Common myeloid progenitor, CD34-positive (primary cell): ENCODE data around the gene TEX52.

Experiments
- CTCF ChIA-PET: fragments of 350-600 bp; sonication (Branson Sonifier 250); formaldehyde crosslinking; loops from one replicate; lab custom pipeline; 2021; ENCODE audit warnings: antibody characterized with exemption; lab: Charles Lee
- POLR2A ChIA-PET: fragments of 350-600 bp; sonication (Branson Sonifier 250); formaldehyde crosslinking; loops from one replicate; lab custom pipeline; 2021; ENCODE audit warnings: antibody characterized with exemption; lab: Charles Lee
- DNase-seq, 3 donors: peaks; one replicate each; pipeline versions ENCODE4 v3.0.0 to v3.0.0-alpha.2; 2013
- H3K27ac ChIP-seq, 2 experiments: 1 replicate in 1 of 2; 2 replicates in 1 of 2; pipeline ENCODE4 v1.7.0; 2013; ENCODE audit warnings: inconsistent platforms in 2 of 2, low read length in 2 of 2, mild to moderate bottlenecking in 2 of 2, low read depth in 1 of 2, moderate library complexity in 1 of 2; ENCODE audit not compliant: severe bottlenecking in 2 of 2, insufficient read depth in 1 of 2, poor library complexity in 1 of 2
- H3K27me3 ChIP-seq, 5 experiments: replicated peaks in 2 of 5; 1 replicate in 3 of 5; 2 replicates in 2 of 5; pipeline versions ENCODE4 v1.6.1 to v1.7.0; 2013; ENCODE audit warnings: low read length in 4 of 5, mild to moderate bottlenecking in 2 of 5, moderate library complexity in 2 of 5, inconsistent platforms in 1 of 5; ENCODE audit not compliant: insufficient read depth in 5 of 5, control insufficient read depth in 4 of 5
- H3K36me3 ChIP-seq, 4 experiments: 1 replicate in 2 of 4; 2 replicates in 2 of 4; pipeline versions ENCODE4 v1.6.1 to v1.7.0; 2013; ENCODE audit warnings: low read length in 3 of 4, control low read depth in 1 of 4, mild to moderate bottlenecking in 1 of 4; ENCODE audit not compliant: control insufficient read depth in 4 of 4, insufficient read depth in 4 of 4
- H3K4me1 ChIP-seq, 4 experiments: 1 replicate in 3 of 4; 2 replicates in 1 of 4; pipeline versions ENCODE4 v1.6.1 to v1.7.1; 2013; ENCODE audit warnings: low read length in 3 of 4, mild to moderate bottlenecking in 3 of 4, control low read depth in 1 of 4, inconsistent platforms in 1 of 4, moderate library complexity in 1 of 4; ENCODE audit not compliant: control insufficient read depth in 4 of 4, insufficient read depth in 4 of 4; ENCODE audit errors: control extremely low read depth in 1 of 4
- H3K4me3 ChIP-seq, 7 experiments: 1 replicate in 4 of 7; 2 replicates in 3 of 7; pipeline versions ENCODE4 v1.5.1 to v1.7.0; 2013; ENCODE audit warnings: mild to moderate bottlenecking in 7 of 7, low read length in 6 of 7, moderate library complexity in 6 of 7, inconsistent platforms in 2 of 7, low read depth in 2 of 7, control low read depth in 1 of 7; ENCODE audit not compliant: insufficient read depth in 4 of 7, control insufficient read depth in 1 of 7; ENCODE audit errors: extremely low read depth in 1 of 7
- H3K9me3 ChIP-seq, 5 experiments: 1 replicate in 4 of 5; 2 replicates in 1 of 5; pipeline versions ENCODE4 v1.6.1 to v1.7.1; 2013; ENCODE audit warnings: low read length in 4 of 5, mild to moderate bottlenecking in 2 of 5, inconsistent platforms in 1 of 5, low read depth in 1 of 5, moderate library complexity in 1 of 5; ENCODE audit not compliant: control insufficient read depth in 4 of 5, insufficient read depth in 2 of 5; ENCODE audit errors: control extremely low read depth in 1 of 5
- WGBS: methylation state at CpG from one replicate; pipeline ENCODE4 v1.1.5; 2013; ENCODE audit not compliant: insufficient coverage; 5-methylcytosine and 5-hydroxymethylcytosine counted together

Gene TEX52

DNA sequence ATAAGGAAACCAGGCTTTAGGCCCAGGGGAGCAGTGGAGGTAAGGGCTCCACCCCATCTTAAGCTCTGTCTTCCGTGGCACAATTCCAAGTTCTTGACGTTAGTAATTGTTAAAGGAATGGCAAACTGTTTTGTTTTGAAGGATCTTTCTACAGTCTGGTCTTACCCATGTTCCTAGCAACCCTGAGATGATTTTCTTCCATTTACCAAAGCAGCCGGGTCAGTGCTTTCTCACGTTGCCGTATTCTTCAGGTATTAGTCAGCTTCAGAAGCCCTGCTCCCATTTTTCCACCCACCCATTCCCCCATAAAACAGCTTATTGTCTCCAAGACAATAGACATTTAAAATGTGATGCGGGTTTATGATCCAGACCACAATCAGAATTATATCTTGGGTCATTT, 32.3 kb downstream of the TEX52 start:
- ChIA-PET POLR2A (no interaction called here), CTCF (interaction anchor here (1.0 to 2.7 kb wide), 2 partner anchors 9 to 12 kb away, joined by 3 to 14 read pairs; partner anchors contain the start of gene ITFG2)
- peaks cover 11 to 97% (median 79%) of the 10 kb centered on the region in 4 experiments for H3K36me3 ChIP-seq
- DNase-seq, result no peak
- H3K9me3 ChIP-seq, result no peaks in the 10 kb centered on the region
- H3K27me3 ChIP-seq, result no peaks in the 10 kb centered on the region
- no peak overlapping the region for H3K27ac ChIP-seq
- H3K4me3 ChIP-seq, result no peak overlapping the region
- WGBS, result 100% methylated on average over 6 of the region's 6 CpGs
- H3K4me1 ChIP-seq, result no peaks in the 10 kb centered on the region

DNA sequence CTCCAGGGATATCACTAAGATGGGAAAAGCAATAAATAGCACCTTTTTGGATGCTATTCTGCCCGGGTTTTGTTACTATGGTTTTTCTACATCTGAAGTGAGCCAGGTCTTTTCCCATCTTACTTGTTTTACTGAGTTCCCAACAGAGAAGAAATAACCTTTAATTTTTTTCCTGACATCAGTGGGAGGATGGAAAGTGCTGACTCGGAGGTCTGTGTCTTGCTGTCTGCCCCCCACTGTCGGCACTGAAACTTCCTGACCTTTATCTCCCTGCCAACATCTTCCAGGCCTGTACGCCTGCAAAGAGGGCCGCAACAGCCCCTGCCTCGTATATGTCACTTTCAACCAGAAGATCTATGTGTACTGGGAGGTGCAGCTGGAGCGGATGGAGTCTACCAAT, 33.4 kb downstream of the TEX52 start:
- H3K4me3 ChIP-seq, result no peak overlapping the region
- H3K36me3 ChIP-seq, result peaks cover 11 to 97% (median 80%) of the 10 kb centered on the region in 4 experiments
- no peak for DNase-seq
- CTCF ChIA-PET, result interaction anchor here (1.3 to 2.7 kb wide), 2 partner anchors 8 to 14 kb away, joined by 3 to 14 read pairs; no protein-coding TSS in a partner anchor
- H3K27me3 ChIP-seq, result no peaks in the 10 kb centered on the region
- POLR2A ChIA-PET, result no interaction called here
- no peaks in the 10 kb centered on the region for H3K4me1 ChIP-seq
- no peak overlapping the region for H3K27ac ChIP-seq
- no peaks in the 10 kb centered on the region for H3K9me3 ChIP-seq
- WGBS, result 100% methylated on average over 5 of the region's 7 CpGs

DNA sequence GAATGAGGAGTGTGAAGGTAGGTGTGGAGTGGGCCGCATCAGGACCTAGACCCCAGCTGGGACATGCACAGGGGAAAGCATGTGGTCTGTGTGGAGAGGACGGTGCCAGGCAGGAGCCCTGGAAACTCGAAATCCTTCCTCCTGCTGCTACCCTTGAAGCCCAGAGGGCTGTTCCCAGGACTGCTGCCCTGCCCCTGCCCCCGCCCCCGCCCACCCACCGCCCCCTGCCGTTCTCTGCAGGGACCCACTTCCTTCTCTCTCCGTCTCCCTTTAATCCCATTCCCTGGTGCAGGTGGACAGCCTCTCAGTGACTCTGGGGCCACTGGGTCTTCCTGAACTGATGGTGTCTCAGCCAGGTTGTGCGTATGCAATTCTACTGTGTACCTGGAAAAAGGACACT, 36.4 kb downstream of the TEX52 start:
- Histone ChIP-seq H3K27ac (no peak overlapping the region), H3K36me3 (peaks cover 9 to 84% (median 76%) of the 10 kb centered on the region in 4 experiments), H3K4me1 (no peaks in the 10 kb centered on the region), H3K9me3 (no peaks in the 10 kb centered on the region), H3K27me3 (no peaks in the 10 kb centered on the region), H3K4me3 (no peak overlapping the region)
- CTCF ChIA-PET, result no interaction called here
- DNase-seq, result no peak
- 93% methylated on average over 3 of the region's 9 CpGs for WGBS
- POLR2A ChIA-PET, result no interaction called here

DNA sequence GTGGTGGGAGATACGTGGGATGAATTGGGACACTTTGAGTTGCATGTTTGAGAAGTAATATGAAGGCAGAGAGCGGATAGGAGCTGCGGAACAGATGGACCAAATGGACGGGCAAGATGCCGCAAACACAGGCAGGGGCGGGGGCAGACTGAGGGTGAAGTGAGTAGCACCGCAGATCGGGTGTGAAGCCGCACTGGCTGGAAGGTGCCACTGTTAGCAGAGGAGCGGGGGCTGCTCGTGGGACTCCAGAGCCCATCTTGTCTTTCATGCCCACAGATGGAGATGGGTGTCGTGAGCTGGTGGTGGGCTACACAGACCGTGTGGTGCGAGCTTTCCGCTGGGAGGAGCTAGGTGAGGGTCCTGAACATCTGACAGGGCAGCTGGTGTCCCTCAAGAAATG, 37.0 kb downstream of the TEX52 start:
- Histone ChIP-seq H3K27me3 (no peaks in the 10 kb centered on the region), H3K4me1 (peaks cover 0 to 3% (median 1%) of the 10 kb centered on the region in 4 experiments), H3K36me3 (peaks cover 9 to 81% (median 71%) of the 10 kb centered on the region in 4 experiments), H3K9me3 (no peaks in the 10 kb centered on the region), H3K4me3 (no peak overlapping the region), H3K27ac (no peak overlapping the region)
- POLR2A ChIA-PET, result interaction anchor here (0.6 kb wide), 1 partner anchor 98 kb away, joined by 3 read pairs; no protein-coding TSS in a partner anchor
- WGBS, result 100% methylated on average over 15 of the region's 15 CpGs
- DNase-seq, result no peak
- CTCF ChIA-PET, result no interaction called here

DNA sequence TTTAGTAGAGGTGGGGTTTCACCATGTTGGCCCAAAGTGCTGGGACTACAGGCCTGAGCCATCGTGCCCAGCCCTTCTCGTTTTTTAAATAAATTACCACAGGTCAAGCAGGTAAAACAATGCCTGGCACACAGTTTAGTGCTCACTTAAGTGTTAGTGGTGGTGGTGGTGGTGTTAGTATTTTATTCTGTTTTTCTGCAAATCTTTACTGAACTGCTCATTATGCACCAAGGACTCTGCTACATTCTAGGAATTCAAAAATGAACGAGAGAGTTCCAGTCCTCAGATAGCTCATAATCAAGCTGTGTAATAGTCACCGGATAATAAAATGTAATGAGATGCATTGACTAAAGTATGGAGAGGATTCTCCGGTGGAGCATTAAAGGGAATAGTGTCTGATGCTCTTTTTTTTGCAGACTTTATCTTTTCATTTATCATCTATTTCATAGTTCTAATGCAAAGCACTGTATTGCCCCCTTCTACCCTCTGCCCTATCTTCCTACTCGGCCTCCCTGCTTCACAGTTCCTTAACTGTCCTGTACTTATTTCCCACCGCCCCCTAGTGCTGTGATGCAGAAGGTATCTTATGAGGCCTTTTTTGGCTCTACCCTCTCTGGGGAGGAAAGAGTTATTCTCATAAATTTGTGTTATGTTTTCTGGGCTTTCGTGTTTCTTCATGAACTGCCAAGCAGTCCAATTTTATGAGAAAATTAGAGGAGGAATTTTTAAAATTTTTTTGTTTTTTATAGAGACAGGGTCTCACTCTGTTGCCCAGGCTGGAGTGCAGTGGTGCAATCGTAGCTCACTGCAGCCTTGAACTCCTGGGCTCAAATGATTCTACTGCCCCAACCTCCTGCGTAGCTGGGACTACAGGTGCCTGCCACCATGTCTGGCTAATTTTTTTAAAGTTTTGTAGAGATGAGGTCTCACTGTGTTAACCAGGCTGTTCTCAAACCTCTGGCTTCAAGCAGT, 43.3 kb downstream of the TEX52 start:
- Histone ChIP-seq H3K27ac (peak overlapping the region; percentile 81 to 88), H3K4me3 (peak overlapping the region; percentile 75 to 95 (median 88)), H3K4me1 (peaks cover 9 to 25% (median 16%) of the 10 kb centered on the region in 4 experiments), H3K27me3 (no peaks in the 10 kb centered on the region), H3K36me3 (peaks cover 6 to 29% (median 17%) of the 10 kb centered on the region in 4 experiments), H3K9me3 (no peaks in the 10 kb centered on the region)
- WGBS, result 33% methylated on average over 3 of the region's 10 CpGs
- peak; percentile 71 to 88 (median 82) for DNase-seq
- ChIA-PET POLR2A (interaction anchor here (0.6 to 1.1 kb wide), 2 partner anchors 17 to 245 kb away, joined by 3 read pairs; no protein-coding TSS in a partner anchor), CTCF (interaction anchor here (0.9 to 3.8 kb wide), 12 partner anchors 9 to 131 kb away, joined by 3 to 25 read pairs (median 4); no protein-coding TSS in a partner anchor)

DNA sequence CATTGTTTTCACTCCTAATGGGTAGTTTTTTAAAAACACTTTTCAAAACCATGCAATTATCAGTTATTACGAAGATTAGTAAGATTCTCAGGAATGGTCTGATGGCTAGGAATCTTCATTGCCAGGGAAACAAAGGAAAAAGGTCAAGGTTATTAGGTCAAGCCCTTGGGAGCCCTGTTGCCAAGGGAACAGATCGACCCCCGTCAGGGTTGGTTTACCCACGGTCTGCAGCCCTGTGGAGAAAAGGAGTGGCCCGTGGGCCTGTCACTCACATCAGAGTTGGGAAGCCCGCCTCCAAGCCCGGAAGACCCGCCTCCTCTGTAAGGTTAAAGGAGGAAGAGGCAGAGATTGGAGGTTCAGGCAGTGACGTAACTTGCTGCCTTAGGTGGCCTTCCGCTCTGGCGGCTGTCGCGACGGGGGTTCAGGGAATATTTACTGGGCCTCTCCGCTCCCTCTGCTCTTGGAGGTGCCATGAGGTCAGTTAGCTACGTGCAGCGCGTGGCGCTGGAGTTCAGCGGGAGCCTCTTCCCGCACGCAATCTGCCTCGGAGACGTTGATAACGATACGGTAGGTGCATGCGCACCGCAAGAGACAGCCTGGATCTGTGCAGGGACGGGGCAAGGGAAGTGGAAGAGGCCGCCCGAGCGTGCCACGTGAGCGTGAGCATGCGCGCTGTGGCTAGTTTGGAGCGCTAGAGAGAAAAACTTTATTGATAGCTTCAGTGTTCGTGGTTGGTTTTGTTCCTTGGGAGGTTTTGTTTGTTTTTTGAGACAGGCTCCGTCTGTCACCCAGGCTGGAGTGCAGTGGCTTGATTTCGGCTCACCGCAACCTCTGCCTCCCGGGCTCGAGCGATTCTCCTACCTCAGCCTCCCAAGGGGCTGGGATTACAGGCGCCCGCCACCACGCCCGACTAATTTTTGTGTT, 44.3 kb downstream of the TEX52 start, which contains the start of gene ITFG2:
TSS of gene ITFG2 (plus strand) at position 379 of the 924 bp plus-strand sequence. CDS start at position 472, 93 bp downstream.
- Histone ChIP-seq H3K4me1 (peaks cover 9 to 25% (median 16%) of the 10 kb centered on the region in 4 experiments), H3K27ac (peak within 1 kb of the TSS; percentile 81 to 88), H3K4me3 (peak within 1 kb of the TSS; percentile 75 to 95 (median 88)), H3K9me3 (no peaks in the 10 kb centered on the region), H3K27me3 (no peaks in the 10 kb centered on the region), H3K36me3 (peaks cover 2 to 24% (median 8%) of the 10 kb centered on the region in 4 experiments)
- CTCF ChIA-PET, result interaction anchor here (0.8 to 3.8 kb wide), 11 partner anchors 8 to 130 kb away, joined by 3 to 25 read pairs (median 4); no protein-coding TSS in a partner anchor
- POLR2A ChIA-PET, result interaction anchor here (0.6 to 1.1 kb wide), 3 partner anchors 16 to 244 kb away, joined by 3 read pairs; no protein-coding TSS in a partner anchor
- 0% methylated on average over 35 of the region's 48 CpGs for WGBS
- DNase-seq, result peak; percentile 97 to 99 (median 99)
